ENCODE results near the gene MTX3. TPM values are rescaled to one million over a fixed set of nuclear protein-coding genes. Genes with fewer than 3 reads are reported as not detected.

Gene MTX3
- total and polyA plus RNA-seq, 9 donors = 8.4 to 16.5 (median 12.5) TPM

DNA sequence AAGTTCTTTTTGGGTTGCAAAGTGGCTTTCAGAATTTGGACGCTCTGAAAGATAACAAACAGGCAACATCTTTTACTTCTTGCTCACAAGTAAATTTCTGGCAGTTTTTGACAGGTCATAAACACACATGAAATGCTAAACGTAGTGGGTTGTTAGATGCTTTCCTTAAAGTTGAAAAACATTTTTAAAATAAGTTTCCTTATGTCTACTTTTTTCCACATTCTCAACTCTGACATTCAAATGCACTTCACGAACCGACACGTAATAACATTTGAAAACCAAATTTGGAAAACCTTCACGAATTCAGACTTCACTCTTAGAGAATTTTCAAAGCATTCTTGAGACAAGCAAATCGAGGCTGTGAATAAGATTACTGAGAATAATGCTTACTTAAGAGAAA lies 26.9 kb downstream of the MTX3 start:
- no CpG with 5 or more reads among the region's 7 CpGs for WGBS (ENCODE audit: insufficient coverage)
- peaks cover 7% of the 10 kb centered on the region for H3K4me1 ChIP-seq (ENCODE audit: control insufficient read depth, insufficient read depth, low read length)
- no peak for DNase-seq

DNA sequence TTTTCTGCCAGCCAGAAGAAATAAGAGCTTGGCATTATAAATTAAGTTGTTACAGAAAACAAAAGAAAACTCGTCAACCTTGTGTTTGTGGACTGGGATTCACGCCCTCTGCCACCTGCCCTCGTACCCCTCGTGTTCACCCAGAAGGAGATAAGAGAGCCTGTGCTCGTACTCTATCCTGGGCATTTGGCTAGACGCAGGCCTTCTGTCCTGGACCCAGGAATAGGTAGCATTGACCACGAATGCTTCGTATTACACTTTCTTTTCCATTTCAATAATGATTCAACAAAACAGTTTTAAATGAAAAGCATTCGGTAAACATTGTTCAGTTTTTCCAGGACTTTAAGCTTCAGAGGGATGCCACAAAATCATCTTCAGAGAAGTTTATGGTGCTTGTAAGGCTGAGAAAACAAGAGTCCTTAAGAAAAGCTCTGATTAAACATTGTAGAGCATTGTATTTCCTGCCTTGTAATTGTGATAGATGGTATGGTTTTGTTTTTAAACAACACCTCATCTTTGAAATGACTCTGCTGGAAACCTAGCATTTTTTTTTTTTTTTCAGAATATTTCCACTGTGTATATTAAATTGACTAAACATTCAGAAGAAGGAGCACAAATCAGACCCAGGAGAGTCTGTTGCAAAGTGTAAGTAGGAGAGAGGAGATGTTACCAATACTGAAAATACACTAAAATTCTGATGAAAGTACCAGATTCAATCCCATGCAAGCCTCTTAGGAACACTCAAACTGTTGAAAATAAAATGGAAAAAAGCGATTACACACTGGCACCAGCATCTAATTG lies 27.6 kb downstream of the MTX3 start:
- Histone ChIP-seq H3K36me3 (ENCODE audit: control insufficient read depth, insufficient read depth, low read length) (no peaks in the 10 kb centered on the region), H3K4me3 (ENCODE audit: low read length) (no peak overlapping the region), H3K4me1 (ENCODE audit: control insufficient read depth, insufficient read depth, low read length) (peaks cover 7% of the 10 kb centered on the region), H3K27me3 (ENCODE audit: control insufficient read depth, insufficient read depth, low read length) (peaks cover 2% of the 10 kb centered on the region), H3K9me3 (replicated peaks; ENCODE audit: control insufficient read depth, low read depth, low read length) (no peaks in the 10 kb centered on the region), H3K27ac (ENCODE audit: low read length) (peak overlapping the region; percentile 52)
- WGBS (ENCODE audit: insufficient coverage) = 56% methylated on average over 8 of the region's 10 CpGs
- peak; percentile 84 for DNase-seq

More for the DNA sequence above, 26.9 kb downstream of the MTX3 start:
- no peak overlapping the region for H3K4me3 ChIP-seq (ENCODE audit: low read length)
- H3K27me3 ChIP-seq (ENCODE audit: control insufficient read depth, insufficient read depth, low read length) = peaks cover 2% of the 10 kb centered on the region
- H3K27ac ChIP-seq (ENCODE audit: low read length) = peak overlapping the region; percentile 4
- no peaks in the 10 kb centered on the region for H3K9me3 ChIP-seq (replicated peaks; ENCODE audit: control insufficient read depth, low read depth, low read length)
- no peaks in the 10 kb centered on the region for H3K36me3 ChIP-seq (ENCODE audit: control insufficient read depth, insufficient read depth, low read length)

DNA sequence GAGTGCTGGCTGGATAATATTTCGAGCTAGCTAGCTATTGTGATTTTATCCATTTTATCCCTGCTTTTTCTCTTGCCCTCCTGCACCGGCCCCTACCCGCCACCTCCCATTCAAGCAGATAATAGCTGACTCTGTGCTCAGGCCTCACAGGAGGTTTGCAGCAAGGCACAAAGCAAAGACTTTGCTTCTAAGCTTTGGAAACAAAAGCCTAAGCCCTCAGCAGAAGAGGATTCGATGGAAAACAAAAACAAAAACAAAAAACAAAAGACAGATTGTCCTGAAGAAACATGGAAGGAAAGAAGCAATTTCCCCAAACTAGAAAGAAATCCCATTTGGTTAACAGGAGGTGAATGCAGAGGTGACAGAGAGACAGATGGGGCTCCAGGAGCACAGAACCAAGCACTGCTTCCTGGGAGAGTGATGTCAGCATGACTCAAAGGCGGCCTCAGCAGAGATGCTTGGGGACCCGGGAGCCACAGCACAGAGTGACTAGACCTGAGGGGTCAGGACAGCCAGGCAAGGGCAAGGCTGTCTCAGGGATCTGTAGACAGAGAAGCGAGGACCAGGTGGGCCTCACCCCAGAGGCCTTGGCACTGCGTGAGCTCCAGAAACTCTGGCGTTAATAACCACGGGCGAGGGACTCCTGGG lies 28.4 kb downstream of the MTX3 start:
- H3K9me3 ChIP-seq (replicated peaks; ENCODE audit: control insufficient read depth, low read depth, low read length) = no peaks in the 10 kb centered on the region
- WGBS (ENCODE audit: insufficient coverage) = 76% methylated on average over 5 of the region's 11 CpGs
- no peak for DNase-seq
- peak overlapping the region; percentile 52 for H3K27ac ChIP-seq (ENCODE audit: low read length)
- no peak overlapping the region for H3K4me3 ChIP-seq (ENCODE audit: low read length)
- peaks cover 2% of the 10 kb centered on the region for H3K27me3 ChIP-seq (ENCODE audit: control insufficient read depth, insufficient read depth, low read length)
- peaks cover 7% of the 10 kb centered on the region for H3K4me1 ChIP-seq (ENCODE audit: control insufficient read depth, insufficient read depth, low read length)
- no peaks in the 10 kb centered on the region for H3K36me3 ChIP-seq (ENCODE audit: control insufficient read depth, insufficient read depth, low read length)

DNA sequence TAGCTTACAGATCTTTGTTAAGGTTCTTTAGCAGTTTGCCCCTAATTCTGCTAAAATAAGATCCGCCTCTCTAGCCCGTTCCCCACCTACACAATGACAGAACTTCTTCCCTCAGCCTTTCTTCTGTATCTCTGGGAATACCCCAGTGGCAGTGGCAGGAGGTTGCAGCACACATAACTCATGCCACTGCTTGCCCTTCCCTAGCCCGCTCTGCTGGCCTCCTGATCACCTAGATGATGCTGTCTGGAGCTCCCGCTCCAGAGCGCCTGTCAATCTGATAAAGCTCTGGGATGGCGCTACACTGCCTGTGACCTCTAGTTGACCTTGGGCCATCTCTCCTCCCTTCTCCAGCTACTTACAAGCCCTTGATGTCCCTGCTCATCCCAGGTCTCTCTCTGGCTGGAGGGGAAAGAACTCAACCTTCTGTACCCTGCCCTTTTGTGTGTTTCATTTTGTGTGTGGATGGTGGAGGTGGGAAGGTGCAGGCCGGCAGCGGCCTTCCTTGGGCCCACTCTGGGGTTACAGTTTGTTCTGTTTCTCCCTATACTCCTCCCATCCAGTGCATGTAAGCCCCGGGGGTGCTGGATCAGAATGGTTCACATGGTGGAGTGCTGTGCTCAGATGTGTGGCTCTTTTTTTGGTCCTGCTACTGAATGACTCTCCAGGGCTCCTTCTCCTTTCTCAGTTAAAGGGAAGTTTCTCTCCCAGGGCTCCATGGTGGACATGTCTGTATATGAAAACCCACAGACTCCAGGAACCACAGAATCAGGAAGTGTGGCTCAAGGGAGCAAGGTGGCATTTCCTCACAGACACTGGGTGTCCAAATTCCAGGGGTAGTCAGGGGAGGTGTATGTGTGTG lies 29.1 kb downstream of the MTX3 start:
- H3K27ac ChIP-seq (ENCODE audit: low read length) = no peak overlapping the region
- H3K4me3 ChIP-seq (ENCODE audit: low read length) = no peak overlapping the region
- H3K9me3 ChIP-seq (replicated peaks; ENCODE audit: control insufficient read depth, low read depth, low read length) = no peaks in the 10 kb centered on the region
- DNase-seq = no peak
- peaks cover 7% of the 10 kb centered on the region for H3K4me1 ChIP-seq (ENCODE audit: control insufficient read depth, insufficient read depth, low read length)
- peaks cover 2% of the 10 kb centered on the region for H3K27me3 ChIP-seq (ENCODE audit: control insufficient read depth, insufficient read depth, low read length)
- WGBS (ENCODE audit: insufficient coverage) = 83% methylated on average over 6 of the region's 9 CpGs
- H3K36me3 ChIP-seq (ENCODE audit: control insufficient read depth, insufficient read depth, low read length) = no peaks in the 10 kb centered on the region

DNA sequence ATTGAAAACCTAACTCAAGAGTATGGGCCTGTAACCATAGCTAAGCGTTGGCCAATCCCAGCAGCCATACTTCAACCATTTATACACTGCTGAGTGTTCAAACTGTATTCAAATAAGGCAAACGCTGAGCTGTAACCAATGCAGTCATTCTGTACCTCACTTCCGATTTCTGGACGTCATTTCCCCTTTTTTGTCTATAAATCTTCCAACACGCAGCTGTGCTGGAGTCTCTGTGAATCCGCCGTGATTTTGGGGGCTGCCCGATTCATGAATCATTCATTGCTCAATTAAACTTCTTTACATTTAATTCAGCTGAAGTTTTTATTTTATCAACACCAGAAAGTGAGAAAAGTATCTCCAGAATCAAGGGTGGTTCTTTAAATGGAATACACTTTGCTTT lies 31.7 kb downstream of the MTX3 start:
- Histone ChIP-seq H3K4me1 (ENCODE audit: control insufficient read depth, insufficient read depth, low read length) (peaks cover 22% of the 10 kb centered on the region), H3K27ac (ENCODE audit: low read length) (no peak overlapping the region), H3K36me3 (ENCODE audit: control insufficient read depth, insufficient read depth, low read length) (no peaks in the 10 kb centered on the region), H3K27me3 (ENCODE audit: control insufficient read depth, insufficient read depth, low read length) (no peaks in the 10 kb centered on the region), H3K4me3 (ENCODE audit: low read length) (no peak overlapping the region), H3K9me3 (replicated peaks; ENCODE audit: control insufficient read depth, low read depth, low read length) (no peaks in the 10 kb centered on the region)
- 88% methylated on average over 1 of the region's 8 CpGs for WGBS (ENCODE audit: insufficient coverage)
- no peak for DNase-seq

DNA sequence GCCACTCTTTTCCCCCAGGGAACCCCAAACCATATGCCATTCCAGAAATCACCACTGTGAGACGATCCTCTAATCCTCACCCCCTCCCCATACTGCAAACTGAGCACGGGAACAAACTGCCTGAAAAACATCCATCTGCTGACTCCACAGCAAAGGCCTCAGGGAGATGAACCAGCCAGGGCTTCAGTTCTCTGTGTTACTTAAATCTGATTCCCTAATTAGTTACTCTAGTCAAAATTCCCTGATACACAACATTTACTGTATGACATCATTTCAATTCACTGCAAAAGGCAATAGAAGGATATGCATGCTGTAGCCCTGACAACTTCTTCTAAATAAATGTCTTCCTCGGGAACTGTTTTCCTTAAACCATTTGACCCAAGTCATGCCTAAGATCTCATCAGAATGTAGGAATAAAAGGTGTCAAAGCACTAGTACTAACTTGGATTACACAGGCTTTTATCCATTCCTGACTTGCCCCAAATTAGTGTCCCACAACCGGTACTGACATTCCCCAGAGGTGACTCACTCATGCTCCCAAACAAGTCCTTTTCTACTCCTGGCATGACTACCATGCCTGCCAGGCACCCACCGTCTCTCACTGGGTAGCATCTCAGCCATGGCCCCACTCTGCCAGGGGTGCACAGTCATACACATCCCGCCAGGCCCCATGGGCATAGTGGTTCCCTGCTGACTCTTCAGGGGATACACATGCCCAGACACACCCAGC lies 35.0 kb downstream of the MTX3 start:
- 43% methylated on average over 5 of the region's 6 CpGs for WGBS (ENCODE audit: insufficient coverage)
- no peak overlapping the region for H3K4me3 ChIP-seq (ENCODE audit: low read length)
- no peaks in the 10 kb centered on the region for H3K36me3 ChIP-seq (ENCODE audit: control insufficient read depth, insufficient read depth, low read length)
- no peaks in the 10 kb centered on the region for H3K9me3 ChIP-seq (replicated peaks; ENCODE audit: control insufficient read depth, low read depth, low read length)
- peaks cover 15% of the 10 kb centered on the region for H3K4me1 ChIP-seq (ENCODE audit: control insufficient read depth, insufficient read depth, low read length)
- no peaks in the 10 kb centered on the region for H3K27me3 ChIP-seq (ENCODE audit: control insufficient read depth, insufficient read depth, low read length)
- peak overlapping the region; percentile 43 for H3K27ac ChIP-seq (ENCODE audit: low read length)
- peak; percentile 63 for DNase-seq

DNA sequence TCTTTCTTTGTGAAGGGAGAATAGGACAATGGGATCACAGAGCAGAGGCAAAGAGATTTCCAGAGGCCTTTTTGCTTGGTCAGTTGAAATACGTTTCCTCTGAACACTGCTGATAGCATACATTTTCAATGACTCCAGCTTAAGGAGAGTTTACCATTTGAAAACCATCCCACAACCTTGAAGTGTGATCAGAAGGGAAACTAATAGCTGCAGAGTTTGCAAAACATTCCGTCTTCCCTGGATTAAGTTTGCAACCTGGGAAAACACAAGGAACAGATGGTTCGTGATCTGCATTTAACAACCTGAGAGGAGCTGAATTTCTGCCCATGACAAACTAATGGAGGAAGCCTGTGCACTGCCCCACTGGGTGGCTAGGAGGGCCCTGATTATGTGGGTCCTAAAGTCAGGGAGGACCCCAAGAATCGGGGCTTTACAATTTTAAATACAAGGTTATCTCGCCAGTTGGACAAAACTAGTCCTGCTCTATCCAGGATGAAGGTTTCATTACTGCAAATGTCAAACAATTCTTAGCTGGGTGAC lies 35.6 kb downstream of the MTX3 start:
- WGBS (ENCODE audit: insufficient coverage) = 32% methylated on average over 4 of the region's 5 CpGs
- H3K4me3 ChIP-seq (ENCODE audit: low read length) = no peak overlapping the region
- no peaks in the 10 kb centered on the region for H3K9me3 ChIP-seq (replicated peaks; ENCODE audit: control insufficient read depth, low read depth, low read length)
- no peaks in the 10 kb centered on the region for H3K27me3 ChIP-seq (ENCODE audit: control insufficient read depth, insufficient read depth, low read length)
- H3K36me3 ChIP-seq (ENCODE audit: control insufficient read depth, insufficient read depth, low read length) = no peaks in the 10 kb centered on the region
- H3K4me1 ChIP-seq (ENCODE audit: control insufficient read depth, insufficient read depth, low read length) = peaks cover 15% of the 10 kb centered on the region
- peak overlapping the region; percentile 43 for H3K27ac ChIP-seq (ENCODE audit: low read length)
- peak; percentile 66 for DNase-seq

DNA sequence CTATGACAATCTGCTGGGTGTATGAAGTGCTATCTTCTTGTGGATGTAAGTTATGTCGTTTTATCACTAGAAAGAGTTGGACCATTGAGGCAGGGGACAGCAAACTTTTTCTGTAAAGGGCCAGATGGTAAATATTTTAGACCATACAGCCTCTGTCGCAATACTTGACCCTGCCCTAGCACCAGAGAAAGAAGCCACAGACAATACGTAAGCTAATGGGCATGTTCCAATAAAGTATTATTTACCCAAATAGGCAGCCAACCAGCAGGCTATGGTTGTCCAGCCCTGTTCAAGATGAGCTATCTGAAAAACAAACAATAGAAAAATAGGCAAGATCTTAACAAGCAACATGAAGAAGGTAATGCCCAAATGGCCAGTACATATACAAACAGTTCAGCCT lies 36.4 kb downstream of the MTX3 start:
- Histone ChIP-seq H3K36me3 (ENCODE audit: control insufficient read depth, insufficient read depth, low read length) (no peaks in the 10 kb centered on the region), H3K4me1 (ENCODE audit: control insufficient read depth, insufficient read depth, low read length) (peaks cover 15% of the 10 kb centered on the region), H3K27me3 (ENCODE audit: control insufficient read depth, insufficient read depth, low read length) (no peaks in the 10 kb centered on the region), H3K9me3 (replicated peaks; ENCODE audit: control insufficient read depth, low read depth, low read length) (no peaks in the 10 kb centered on the region), H3K4me3 (ENCODE audit: low read length) (no peak overlapping the region), H3K27ac (ENCODE audit: low read length) (no peak overlapping the region)
- no CpG with 5 or more reads among the region's 3 CpGs for WGBS (ENCODE audit: insufficient coverage)
- DNase-seq = no peak

DNA sequence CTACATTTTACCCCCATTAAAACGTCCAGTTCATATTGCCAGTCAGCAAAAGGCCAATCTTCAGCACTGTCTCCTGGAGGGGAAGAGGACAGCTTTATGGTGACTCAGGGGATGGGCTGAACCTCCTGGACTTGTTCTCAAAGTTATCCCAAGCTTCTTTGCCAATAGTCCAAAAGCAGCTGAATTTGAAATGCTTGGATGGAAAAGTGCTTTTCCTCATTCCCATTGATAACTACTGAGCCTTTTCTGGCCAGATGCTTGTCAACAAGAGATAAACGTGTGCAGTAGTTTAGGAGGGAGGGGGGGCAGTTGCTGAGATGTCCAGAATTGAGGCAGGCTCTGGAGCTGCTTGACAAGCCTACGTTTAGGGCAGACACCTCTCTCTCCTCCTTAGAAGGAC lies 43.5 kb downstream of the MTX3 start:
- peak; percentile 59 for DNase-seq
- no CpG with 5 or more reads among the region's 3 CpGs for WGBS (ENCODE audit: insufficient coverage)

More for the DNA sequence above, 43.5 kb downstream of the MTX3 start:
- no peaks in the 10 kb centered on the region for H3K9me3 ChIP-seq (replicated peaks; ENCODE audit: control insufficient read depth, low read depth, low read length)
- H3K27me3 ChIP-seq (ENCODE audit: control insufficient read depth, insufficient read depth, low read length) = no peaks in the 10 kb centered on the region
- H3K27ac ChIP-seq (ENCODE audit: low read length) = no peak overlapping the region
- H3K4me1 ChIP-seq (ENCODE audit: control insufficient read depth, insufficient read depth, low read length) = no peaks in the 10 kb centered on the region
- H3K4me3 ChIP-seq (ENCODE audit: low read length) = no peak overlapping the region
- H3K36me3 ChIP-seq (ENCODE audit: control insufficient read depth, insufficient read depth, low read length) = no peaks in the 10 kb centered on the region

Measured in muscle of leg (tissue), 11 donors.